Non-pigmented ciliary epithelial cell (primary cell): ENCODE results near the gene BEAN1.
"Not testable (repeated sequence)": the region's sequence is repeated elsewhere in the genome, so short reads cannot be mapped to it uniquely, and the experiment has no call there.

Experiments
- DNase-seq: peaks from one replicate; pipeline ENCODE4 v3.0.0-alpha.2; 2010; ENCODE audit warnings: low read depth

Gene BEAN1

DNA sequence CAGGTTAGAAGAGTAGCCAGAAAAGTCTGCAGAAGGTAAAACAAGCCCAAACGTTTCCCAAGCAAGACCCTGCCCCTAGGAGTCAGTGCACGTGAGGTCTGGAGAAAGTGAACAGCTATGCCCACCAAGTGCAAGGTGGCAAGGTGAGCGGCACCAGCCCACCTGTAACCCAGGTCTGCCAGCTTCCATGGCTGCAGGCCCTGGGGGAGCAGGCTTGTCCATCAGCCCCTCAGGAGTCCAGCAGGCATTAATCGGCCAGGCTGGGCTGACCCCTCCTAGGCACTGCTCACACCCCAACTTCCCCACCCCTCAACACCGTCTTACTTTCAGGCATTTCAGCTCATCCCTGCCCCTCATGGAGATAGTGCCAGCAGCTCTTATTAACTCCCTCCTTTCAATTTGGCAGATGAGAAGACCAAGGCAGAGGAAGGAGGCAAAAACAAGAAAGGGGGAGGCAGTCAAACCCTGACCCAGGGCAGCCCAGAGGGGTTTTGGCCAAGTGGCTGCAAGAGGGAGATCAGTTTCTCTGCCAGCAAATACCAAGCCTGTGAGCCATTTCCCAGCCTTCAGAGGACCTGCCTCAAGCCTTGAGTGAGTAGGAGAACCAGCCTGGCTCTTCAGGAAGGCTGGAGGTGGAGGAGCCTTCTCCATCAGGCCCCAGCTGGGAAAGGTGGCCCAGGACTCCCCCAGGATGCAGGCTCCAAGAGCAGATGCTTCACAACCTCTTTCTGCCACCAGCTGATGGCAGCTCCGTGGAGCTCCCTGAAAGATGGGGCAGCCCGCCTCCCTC is 14.7 kb downstream of the BEAN1 start:
- DNase-seq = no peak

DNA sequence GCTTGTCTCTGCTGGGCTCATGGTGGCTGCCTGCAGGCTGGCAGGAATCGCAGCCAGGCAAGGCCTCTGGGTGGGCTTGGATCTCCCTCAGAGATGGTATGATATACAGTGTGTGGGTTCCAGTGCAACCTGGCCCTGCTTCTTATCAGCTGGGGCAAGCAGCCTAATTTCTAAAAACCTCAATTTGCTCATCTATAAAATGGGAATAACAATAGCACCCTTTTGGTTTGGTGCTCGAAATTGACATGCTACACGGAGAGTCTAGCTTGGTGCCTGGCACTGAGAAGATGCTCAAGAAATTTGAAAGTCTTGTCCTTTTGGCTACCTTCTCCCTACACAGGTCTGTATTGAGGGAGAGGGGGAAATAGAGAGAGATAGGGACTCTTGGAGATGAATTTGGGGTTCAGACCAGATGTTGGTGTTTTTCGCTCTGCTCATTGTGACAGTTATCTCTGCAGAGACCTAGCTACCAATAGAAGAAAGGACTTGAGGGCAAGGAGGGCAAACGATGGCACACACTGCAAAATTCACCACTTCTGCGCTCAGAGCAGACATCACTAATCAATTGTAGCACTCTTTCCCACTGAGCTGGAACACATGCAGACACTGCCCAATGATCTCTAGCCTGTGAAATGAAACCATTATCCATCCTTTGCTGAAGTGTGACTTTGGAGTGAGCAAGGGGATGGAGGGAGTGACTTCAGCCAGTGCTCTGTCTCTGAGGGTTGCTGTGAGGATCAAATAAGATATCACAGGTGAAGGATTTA is 15.6 kb downstream of the BEAN1 start:
- DNase-seq = no peak

DNA sequence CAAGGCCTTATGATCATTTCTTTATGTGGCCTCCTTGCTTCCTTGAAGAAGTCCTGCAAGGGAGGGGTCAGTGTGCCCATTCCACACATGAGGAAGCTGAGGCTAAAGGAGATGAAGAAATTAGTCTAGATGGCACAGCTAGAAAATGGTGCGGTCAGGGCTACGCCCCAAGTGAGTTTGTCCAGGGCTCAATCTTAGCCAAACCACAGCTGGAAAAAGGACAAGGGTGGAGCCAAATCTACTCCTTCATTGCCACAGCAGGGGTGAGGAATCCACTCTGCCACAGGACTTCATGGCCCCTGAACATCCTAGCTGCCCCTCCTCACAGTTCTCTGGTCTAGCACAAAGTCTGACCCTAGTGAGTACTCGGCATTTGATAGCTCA is 16.2 kb downstream of the BEAN1 start:
- DNase-seq = no peak

DNA sequence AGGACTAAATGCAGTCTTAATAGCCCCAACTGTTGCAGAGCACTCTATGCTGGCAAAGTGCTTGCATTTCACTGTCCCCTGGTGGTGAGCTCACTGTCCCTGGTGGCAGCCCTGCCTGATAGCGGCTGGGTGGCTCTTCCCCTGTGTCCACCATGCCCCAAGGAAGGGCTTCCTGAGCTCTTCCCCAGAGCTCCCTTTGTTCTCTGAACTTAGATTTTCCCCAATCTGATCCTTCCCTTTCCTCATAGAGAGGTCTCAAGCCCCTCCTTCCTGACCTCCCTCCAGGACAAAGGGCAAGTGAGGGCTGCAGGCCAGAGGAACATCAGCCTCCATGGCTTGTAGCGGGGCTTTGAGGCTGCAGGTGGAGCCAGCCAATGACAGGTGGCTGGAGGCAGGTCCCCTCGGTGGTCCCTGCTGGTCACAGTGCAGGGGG is 17.0 kb downstream of the BEAN1 start:
- no peak for DNase-seq

DNA sequence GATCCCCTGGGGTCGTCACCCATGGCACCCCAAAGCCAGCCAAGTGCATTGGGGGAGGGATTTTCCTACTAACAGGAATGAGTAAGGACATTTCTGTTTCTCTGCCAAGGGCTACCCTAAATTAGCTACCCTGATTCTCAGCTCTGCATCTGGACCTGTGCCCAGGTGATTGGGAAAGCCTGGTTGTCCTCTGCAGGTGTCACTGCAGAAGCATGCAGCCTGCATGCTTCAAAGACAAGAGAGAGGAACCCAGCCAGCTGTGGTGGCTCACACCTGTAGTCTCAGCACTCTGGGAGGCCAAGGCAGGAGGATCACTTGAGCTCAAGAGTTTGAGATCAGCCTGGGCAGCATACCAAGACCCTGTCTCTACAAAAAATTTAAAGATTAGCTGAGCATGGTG is 19.6 kb downstream of the BEAN1 start:
- no peak for DNase-seq

DNA sequence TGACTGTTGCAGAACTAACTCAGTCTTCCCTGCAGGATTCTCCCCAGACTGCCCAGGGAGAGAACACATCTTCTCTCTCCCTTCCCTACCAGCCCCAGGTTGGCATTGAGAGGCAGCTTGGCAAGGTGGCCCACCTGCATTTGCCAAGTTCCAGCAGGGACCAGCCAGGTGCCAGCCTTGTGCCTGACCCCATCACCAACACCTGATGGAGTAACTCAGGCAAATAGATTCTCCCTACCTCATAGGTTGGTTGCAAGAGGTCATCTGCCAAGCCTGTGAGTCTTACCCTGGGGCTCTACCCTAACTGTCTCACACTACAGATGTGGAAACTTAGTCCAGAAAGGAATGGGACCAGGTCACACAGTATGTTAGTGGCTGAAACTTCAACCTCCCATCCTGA is 20.4 kb downstream of the BEAN1 start:
- no peak for DNase-seq

DNA sequence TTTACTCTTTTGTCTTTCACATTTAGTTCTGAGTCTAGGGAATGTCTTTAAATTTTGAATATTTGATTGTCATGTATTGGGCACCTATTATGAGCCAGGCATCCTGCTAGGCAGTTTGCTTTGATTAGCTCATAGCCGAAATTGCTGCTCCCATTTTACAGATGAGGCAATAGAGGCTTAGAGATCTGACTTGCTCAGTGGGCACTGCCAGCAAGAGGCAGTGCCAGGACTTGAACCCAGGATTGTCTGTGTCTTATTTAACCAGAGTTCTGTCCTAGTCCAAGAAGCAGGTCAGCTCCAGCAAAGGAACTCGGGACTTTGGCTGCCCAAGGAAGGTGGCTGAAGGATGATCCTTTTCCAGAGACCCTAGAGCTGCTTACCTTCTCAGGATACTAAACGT is 24.5 kb downstream of the BEAN1 start:
- no peak for DNase-seq

DNA sequence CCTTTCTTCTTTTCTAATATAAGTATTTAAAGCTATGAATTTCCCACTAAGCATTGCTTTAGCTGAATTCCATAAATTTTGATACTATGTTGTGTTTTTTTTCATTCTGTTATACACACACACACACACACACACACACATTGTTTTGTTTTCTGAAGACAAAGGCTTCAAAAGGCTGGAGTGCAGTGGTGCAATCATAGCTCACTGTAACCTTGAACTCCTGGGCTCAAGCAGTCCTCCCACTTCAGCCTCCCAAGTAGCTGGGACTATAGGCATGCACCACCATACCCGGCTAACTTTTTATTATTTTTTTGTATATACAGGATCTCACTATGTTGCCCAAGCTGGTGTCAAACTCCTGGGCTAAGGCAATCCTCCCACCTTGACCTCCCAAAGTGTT is 26.1 kb downstream of the BEAN1 start:
- not testable (repeated sequence) for DNase-seq

DNA sequence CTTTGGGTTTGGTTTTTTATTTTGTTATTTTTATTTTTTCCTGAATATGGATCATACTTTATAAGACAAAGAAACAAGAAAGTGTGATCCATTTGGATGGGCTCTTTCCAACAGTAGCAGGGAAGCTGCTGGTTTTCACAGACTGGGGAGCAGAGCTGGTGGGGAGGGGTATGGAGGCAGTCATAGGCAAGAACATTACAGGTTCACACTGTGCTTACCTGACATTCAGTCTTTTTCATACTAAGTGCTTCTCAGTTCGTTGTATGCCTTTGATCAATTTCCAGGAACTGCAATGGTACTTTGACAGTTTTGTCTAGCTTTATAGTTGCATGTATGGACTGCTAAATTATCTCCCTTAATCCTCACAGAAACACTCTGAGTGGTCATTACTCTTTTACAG is 27.7 kb downstream of the BEAN1 start:
- DNase-seq = no peak

DNA sequence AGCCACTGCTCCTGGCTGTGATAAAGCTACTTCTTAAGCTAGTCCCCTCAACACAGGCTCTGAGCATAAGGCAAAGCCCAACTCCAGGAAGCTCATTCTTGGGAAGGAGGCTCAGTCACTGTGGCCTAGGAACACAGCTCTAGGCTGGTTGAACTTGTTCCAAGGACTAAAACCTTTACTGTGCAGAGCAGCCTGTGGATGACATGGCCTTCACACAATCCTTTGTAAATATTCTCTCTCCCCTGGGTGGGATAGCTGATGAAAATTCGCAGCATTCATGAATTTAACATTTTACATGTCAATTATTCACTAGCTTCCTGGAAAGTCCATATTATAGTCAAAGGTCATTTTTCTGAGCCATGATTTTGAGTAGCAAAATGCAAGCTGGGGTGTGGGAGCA is 28.9 kb downstream of the BEAN1 start:
- no peak for DNase-seq

DNA sequence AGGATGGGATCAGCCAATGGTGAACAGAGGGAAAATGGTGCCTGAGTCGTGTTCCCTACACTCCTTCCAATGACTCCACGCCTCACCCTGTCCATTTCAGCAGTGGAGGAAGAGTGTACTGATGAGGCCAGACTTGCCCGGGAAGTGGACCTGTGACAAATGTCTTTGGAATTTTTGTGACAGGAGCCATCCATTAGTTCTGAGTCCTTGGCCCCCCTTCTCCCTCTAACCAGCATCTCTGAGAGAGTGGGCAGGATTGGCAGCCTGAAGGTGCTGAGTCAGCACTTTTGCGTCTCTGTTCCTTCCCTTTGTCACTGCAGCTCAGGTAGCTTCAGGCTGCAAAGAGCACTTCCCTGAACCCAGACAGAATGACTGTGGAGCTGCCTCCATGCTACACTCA is 30.8 kb downstream of the BEAN1 start:
- DNase-seq = no peak

DNA sequence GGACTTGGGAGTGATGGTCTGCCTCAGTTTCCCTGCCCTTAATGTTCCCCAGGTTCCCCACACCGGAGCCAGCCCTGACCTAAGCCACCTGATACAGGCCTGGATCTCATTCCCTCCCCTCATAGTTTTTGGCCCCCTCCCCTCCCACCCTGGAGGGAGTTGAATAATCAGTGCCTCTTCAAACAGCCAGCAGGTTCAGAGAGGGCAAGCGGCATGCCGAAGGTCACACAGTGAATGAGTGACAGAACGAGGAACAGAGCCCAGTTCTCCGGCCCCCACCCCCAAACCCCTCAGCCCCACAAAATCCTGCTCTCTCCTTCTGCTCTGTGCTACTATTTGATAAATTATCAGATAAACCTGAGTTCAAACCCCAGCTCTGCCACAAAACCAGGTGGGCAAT is 31.2 kb downstream of the BEAN1 start:
- no peak for DNase-seq

DNA sequence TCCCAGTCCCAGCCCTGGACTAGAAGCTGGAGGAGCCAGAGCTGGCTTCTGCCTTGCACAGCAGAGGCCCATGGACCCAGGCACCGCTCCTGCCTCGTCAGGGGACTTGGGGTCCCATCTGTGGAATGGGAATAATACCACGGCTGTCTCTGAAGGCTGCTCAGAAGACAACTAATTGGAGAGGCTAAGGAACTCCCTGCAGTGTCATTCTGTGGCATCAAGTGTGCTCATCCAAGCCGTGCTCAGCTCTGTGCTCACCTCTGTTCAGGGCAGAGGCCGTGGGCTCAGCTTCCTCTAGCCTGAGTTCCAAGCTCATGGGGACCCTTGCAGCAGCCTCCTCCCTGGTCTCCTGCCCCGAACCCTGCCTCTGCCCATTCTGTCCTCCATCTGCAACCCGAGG is 31.8 kb downstream of the BEAN1 start:
- DNase-seq = no peak

DNA sequence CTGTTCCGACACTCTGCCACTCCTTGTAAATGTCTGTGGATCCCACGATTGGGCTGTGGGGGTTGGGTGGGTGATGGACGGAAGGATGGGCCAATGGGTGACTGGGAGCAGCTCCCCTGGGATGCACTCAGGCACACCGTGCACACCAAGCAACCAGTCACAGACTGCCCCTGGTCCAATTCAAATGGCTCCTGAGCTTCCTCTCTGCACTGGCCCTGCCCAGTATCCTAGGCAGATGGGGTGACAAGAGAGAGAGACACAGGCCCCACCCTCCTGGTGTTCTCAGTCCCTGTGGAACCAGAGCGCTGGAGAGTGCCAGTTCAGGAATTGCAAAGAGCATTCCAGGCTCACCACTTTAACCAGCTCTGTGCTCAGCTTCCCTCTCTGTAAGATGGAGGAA is 32.8 kb downstream of the BEAN1 start:
- no peak for DNase-seq

DNA sequence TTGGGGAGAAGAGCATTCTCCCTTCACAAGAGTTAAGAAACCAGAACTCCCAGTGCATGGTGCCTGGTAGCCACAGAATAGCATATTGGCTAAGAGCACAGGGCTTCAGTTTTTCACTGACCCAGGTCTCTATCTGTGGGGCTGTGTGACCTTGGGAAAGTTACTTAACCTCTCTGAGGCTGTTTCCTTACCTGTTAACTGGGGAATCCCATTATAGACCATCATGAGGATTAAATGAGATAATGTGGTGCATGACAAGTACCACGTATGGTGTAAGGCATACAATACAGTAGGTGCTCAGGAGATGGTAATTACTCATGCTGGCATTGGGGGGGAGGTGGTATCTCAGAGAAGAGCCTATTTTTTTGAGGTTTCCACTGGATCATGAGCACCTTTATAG is 33.6 kb downstream of the BEAN1 start:
- no peak for DNase-seq

DNA sequence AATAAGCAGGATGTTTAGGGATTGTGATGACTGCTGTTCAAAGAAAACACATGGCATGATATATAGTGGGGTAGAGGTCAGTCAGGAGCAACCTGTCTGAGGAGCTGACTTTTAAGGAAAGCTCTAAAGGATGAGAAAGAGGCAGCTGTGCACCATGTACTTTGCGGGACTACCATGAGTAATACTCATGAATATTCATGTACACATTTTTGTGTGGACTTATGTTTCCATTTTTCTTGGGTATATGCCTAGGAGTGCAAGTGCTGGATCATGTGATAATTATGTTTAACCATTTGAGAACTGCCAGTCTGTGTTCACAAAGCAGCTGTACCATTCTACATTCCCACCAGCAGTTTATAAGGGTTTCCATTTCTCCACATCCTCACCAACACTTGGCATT is 35.8 kb downstream of the BEAN1 start:
- DNase-seq = no peak

DNA sequence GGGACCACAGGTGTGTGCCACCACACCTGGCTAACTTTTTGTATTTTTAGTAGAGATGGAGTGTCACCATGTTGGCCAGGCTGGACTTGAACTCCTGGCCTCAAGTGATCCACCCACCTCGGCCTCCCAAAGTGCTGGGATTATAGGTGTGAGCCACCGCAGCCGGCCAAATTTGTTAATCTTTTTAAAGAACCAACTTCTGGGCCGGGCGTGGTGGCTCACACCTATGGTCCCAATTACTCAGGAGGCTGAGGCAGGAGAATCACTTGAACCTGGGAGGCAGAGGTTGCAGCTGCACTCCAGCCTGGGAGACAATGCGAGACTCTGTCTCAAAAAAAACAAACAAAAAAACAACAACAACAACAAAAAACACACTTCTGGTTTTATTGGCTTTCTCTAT is 38.9 kb downstream of the BEAN1 start:
- not testable (repeated sequence) for DNase-seq

DNA sequence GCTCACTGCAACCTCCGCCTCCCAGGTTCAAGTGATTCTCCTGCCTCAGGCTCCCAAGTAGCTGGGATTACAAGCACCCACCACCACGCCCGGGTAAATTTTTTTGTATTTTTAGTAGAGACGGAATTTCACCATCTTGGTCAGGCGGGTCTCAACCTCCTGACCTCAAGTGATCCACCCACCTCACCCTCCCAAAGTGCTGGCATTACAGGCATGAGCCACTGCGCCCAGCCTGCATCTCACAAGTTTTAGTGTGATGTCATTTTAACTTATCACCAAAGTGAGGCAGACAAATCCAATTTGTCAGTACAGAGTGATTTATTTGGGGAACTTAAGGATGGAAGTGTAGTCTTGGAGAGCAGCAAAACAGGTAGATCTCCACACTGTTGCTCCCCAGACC is 39.5 kb downstream of the BEAN1 start:
- DNase-seq = not testable (repeated sequence)

DNA sequence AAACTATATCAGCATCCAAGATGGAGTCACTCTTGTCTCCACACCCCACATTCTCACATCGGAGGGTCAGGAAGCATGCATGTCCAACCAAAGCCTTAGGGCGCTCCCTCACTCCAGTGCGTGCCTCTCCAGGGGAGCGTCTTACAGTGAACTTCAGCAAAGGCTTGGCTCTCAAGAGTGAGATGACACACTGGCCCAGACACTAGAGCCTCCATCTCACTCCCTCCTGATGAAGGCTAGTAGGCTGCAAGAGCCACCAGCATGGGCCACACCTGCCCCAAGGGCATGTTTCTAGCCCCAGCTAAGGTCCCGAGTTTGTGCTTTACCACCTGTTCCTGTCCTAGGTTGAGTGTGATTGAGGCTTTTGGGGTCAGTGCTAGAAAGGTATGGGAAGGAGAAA is 40.5 kb downstream of the BEAN1 start:
- DNase-seq = no peak

DNA sequence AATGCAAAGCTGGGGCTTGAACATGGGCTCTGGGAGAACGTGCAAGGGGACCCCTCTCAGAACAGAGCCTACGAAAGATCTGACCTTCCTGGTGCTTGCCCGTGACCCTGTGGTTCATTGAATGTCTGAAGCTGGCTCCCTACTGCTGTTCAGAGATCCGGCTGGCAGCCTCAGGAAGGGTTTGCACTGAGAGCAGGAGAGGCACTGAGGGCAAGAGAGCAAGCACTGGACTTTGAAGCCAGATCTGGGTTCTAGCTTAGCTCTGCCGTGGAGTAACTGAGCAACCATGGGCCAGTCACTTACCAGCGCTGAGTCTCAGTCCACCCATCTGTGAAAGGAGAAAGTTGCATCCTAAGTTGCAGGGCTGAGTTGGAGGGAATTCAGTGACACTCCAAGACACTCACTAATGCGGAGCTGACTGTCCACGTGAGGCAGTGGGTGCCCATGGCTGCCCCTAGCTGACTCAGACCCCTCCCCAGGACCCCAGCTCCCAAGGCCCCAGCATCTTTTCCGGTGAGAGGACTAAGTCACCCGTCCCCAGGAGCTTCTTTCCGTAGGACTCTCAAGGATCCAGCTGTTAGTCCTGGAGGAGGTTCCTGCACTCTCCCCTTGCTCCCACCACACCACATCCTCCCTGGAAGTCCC is 41.3 kb downstream of the BEAN1 start:
- no peak for DNase-seq

DNA sequence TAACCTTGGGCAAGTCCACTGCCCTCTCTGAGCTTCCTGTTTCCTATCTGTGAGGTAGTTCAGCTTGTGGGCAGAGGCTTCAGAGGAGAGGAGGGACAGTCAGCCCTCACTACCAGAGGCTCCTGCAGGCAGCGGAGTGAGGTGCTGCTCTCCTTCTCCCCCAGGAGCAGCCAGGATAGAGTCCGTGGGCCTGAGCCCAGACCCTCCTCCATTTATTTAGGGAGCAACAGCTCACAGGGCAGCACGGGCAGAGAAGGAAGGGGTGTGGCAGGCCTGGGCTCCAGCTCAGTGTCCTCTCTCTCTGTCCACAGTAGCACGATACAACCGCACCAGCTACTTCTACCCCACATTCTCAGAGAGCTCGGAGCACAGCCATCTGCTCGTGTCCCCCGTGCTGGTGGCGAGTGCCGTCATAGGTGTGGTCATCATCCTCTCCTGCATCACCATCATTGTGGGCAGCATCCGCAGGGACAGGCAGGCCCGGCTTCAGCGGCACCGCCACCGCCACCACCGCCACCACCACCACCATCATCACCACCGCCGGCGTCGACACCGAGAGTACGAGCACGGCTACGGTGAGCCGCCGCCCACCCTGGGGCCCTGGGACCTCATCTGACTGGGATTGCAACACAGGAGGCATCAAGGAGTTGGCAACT is 42.3 kb downstream of the BEAN1 start:
- DNase-seq = no peak

DNA sequence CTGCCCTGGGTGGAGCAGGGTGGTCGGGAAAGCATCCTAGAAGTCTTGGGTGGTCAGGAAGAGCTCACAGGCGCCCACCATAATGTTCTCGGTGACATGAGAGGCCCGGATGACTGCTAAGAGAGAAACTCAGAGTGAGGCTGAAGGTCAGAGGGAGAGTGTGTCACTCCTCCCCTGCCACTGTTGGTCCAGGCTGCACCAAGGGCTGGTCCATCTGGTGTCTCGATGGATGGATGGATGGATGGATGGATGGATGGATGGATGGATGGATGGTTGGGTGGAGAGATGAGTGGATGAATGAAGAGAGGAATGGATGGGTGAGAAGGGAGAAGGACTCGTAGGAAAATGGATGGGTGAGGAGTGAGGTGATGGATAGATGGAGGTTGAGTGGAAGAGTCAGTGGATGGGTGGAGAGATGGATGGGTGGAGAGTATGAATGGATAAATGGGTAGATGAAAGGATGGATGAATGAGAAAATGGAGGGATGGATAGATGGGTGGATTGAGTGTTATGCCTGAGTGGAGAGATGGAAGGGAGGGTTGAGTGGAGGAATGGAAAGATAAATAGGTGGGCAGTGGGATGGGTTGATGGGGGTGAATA is 43.0 kb downstream of the BEAN1 start:
- no peak for DNase-seq
